Measurements from ENCODE around the gene GRIN3B. TPM values are rescaled to one million over a fixed set of nuclear protein-coding genes. Genes with fewer than 3 reads are reported as not detected.

Gene GRIN3B
- total RNA-seq, 4 donors from 2014 or later, result not detected

GRCh38 chr19:1042689-1043511, 42.7 kb downstream of the GRIN3B start:
- peaks cover 0 to 52% (median 20%) of the 10 kb centered on the region in 3 donors for H3K4me1 ChIP-seq
- H3K27me3 ChIP-seq, result peaks cover 6% of the 10 kb centered on the region
- H3K27ac ChIP-seq, result no peak overlapping the region
- TF ChIP-seq EP300 (IDR thresholded peaks at IDR 0.05) (no peak), POLR2A (IDR thresholded peaks at IDR 0.05) (no peak), POLR2AphosphoS5 (IDR thresholded peaks at IDR 0.05) (no peak), CTCF (IDR thresholded peaks at IDR 0.05) (no peak)
- H3K4me3 ChIP-seq, result no peak overlapping the region
- H3K9me3 ChIP-seq, result no peaks in the 10 kb centered on the region
- peaks cover 0 to 10% of the 10 kb centered on the region in 2 donors for H3K36me3 ChIP-seq
- WGBS, 2 donors (ENCODE audit: low coverage in 1 of 2), result 33% methylated on average over 3 of the region's 23 CpGs; no CpG with 5 or more reads in 1 of the 2 donors
- ATAC-seq, result no peak

GRCh38 chr19:1045247-1045603, 45.0 kb downstream of the GRIN3B start:
- Histone ChIP-seq H3K36me3 (peaks cover 0 to 7% of the 10 kb centered on the region in 2 donors), H3K27ac (no peak overlapping the region), H3K4me3 (no peak overlapping the region), H3K27me3 (peaks cover 6% of the 10 kb centered on the region), H3K4me1 (peaks cover 0 to 31% (median 17%) of the 10 kb centered on the region in 3 donors), H3K9me3 (no peaks in the 10 kb centered on the region)
- no peak for ATAC-seq
- WGBS, 2 donors (ENCODE audit: low coverage in 1 of 2), result 73 to 89% methylated on average over 3 to 10 of the region's 10 CpGs
- TF ChIP-seq POLR2A (IDR thresholded peaks at IDR 0.05), result no peak
- no peak for TF ChIP-seq EP300 (IDR thresholded peaks at IDR 0.05)
- no peak for TF ChIP-seq POLR2AphosphoS5 (IDR thresholded peaks at IDR 0.05)
- no peak for TF ChIP-seq CTCF (IDR thresholded peaks at IDR 0.05)

- Histone ChIP-seq H3K4me3 (no peak overlapping the region), H3K27me3 (peaks cover 6% of the 10 kb centered on the region), H3K27ac (no peak overlapping the region), H3K9me3 (no peaks in the 10 kb centered on the region), H3K36me3 (peaks cover 0 to 7% of the 10 kb centered on the region in 2 donors), H3K4me1 (peaks cover 0 to 21% (median 8%) of the 10 kb centered on the region in 3 donors)
- WGBS, 2 donors (ENCODE audit: low coverage in 1 of 2), result 90% methylated on average over 2 of the region's 33 CpGs; no CpG with 5 or more reads in 1 of the 2 donors
- no peak for ATAC-seq
- TF ChIP-seq EP300 (IDR thresholded peaks at IDR 0.05) (no peak), CTCF (IDR thresholded peaks at IDR 0.05) (no peak), POLR2AphosphoS5 (IDR thresholded peaks at IDR 0.05) (no peak), POLR2A (IDR thresholded peaks at IDR 0.05) (no peak)
Observed at GRCh38 chr19:1046117-1046626, 46.0 kb downstream of the GRIN3B start.

- H3K27ac ChIP-seq, result no peak overlapping the region
- peaks cover 0 to 7% of the 10 kb centered on the region in 2 donors for H3K36me3 ChIP-seq
- H3K27me3 ChIP-seq, result peaks cover under 1% of the 10 kb centered on the region
- WGBS, 2 donors (ENCODE audit: low coverage in 1 of 2), result 66 to 93% methylated on average over 7 to 12 of the region's 77 CpGs
- no peaks in the 10 kb centered on the region for H3K9me3 ChIP-seq
- TF ChIP-seq EP300 (IDR thresholded peaks at IDR 0.05), result no peak
- TF ChIP-seq CTCF (IDR thresholded peaks at IDR 0.05), result no peak
- no peak for TF ChIP-seq POLR2AphosphoS5 (IDR thresholded peaks at IDR 0.05)
- TF ChIP-seq POLR2A (IDR thresholded peaks at IDR 0.05), result no peak
- H3K4me1 ChIP-seq, result peaks cover 0 to 12% (median 0%) of the 10 kb centered on the region in 3 donors
- no peak overlapping the region for H3K4me3 ChIP-seq
- no peak for ATAC-seq
Observed at GRCh38 chr19:1046836-1047695, 46.8 kb downstream of the GRIN3B start.
